PFSK-1 (cell line): ENCODE measurements around the gene GRIK3. TPM values are rescaled to one million over a fixed set of nuclear protein-coding genes. Genes with fewer than 3 reads are reported as not detected.

Experiments used
- FOXP2 ChIP-seq: optimal IDR thresholded peaks from 2 replicates; pipeline ENCODE3; 2011; ENCODE audit warnings: borderline replicate concordance, control low read depth, inconsistent platforms; ENCODE audit not compliant: insufficient read depth; ENCODE audit errors: extremely low read length, extremely low read depth
- POLR2AphosphoS5 ChIP-seq: IDR thresholded peaks from 2 replicates; pipeline ENCODE4 v1.6.1; 2012; ENCODE audit warnings: low read depth, mild to moderate bottlenecking, control low read depth, low read length, moderate library complexity
- REST ChIP-seq, 2 experiments: IDR thresholded peaks; 2 replicates each; pipeline versions ENCODE4 v1.6.1 to v1.8.0; 2011 to 2012; ENCODE audit warnings: low read depth in 2 of 2, low read length in 2 of 2, control low read depth in 1 of 2, inconsistent platforms in 1 of 2, mild to moderate bottlenecking in 1 of 2, moderate library complexity in 1 of 2; ENCODE audit not compliant: insufficient read depth in 1 of 2
- SIN3A ChIP-seq: IDR thresholded peaks from 2 replicates; pipeline ENCODE4 v1.6.1; 2012; ENCODE audit warnings: mild to moderate bottlenecking, low read length, moderate library complexity, borderline replicate concordance; ENCODE audit not compliant: insufficient read depth
- TAF1 ChIP-seq: IDR thresholded peaks from 2 replicates; pipeline ENCODE4 v1.6.1; 2012; ENCODE audit warnings: low read length, control low read depth, borderline replicate concordance; ENCODE audit not compliant: insufficient read depth
- polyA plus RNA-seq: library from polyadenylated mRNA; unstranded; fragments of >200 nt; gene quantifications from one replicate; pipeline ENCODE4 v1.2.1, GENCODE V29; 2012; ENCODE audit warnings: low read depth, missing spikeins; ENCODE audit not compliant: insufficient read length

The GRIK3 gene
- polyA plus RNA-seq, result not detected

- TF ChIP-seq FOXP2 (no peak), REST (IDR thresholded peaks at IDR 0.05; ENCODE audit: insufficient read depth in 1 of 2, low read depth in 2 of 2, low read length in 2 of 2) (no peak), SIN3A (no peak), TAF1 (no peak), POLR2AphosphoS5 (no peak)
These were observed at the start of gene GRIK3 for GRCh38 chr1:37034121-37035013. Gene GRIK3, minus strand, starts transcription at chr1:37034515. Its CDS starts 407 bp downstream, at chr1:37034108.

DNA sequence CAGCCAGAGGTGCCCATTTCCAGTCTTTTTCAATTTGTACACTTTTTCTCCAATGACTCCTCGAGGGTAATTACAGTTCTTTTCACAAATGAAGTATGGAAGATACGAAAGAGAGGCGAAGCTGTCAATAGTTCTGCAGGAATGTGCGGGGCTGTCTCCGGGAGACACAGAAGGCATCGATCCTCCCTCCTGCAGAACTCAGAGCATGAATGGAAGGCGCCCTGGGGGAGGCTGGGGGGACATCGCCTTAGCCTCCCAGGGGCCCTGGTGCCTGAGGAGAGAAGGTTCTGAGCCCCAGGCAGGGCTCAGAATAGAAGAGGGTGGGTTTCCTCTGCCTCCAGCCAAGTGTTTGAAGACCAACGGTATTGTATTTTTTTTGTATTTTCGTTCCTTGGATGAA is 49.7 kb upstream of the GRIK3 start:
- TF ChIP-seq TAF1, result no peak
- TF ChIP-seq FOXP2, result no peak
- TF ChIP-seq SIN3A, result no peak
- TF ChIP-seq REST (IDR thresholded peaks at IDR 0.05; ENCODE audit: insufficient read depth in 1 of 2, low read depth in 2 of 2, low read length in 2 of 2), result no peak
- no peak for TF ChIP-seq POLR2AphosphoS5

- no peak for TF ChIP-seq POLR2AphosphoS5
These were observed 49.3 kb upstream of the GRIK3 start for GRCh38 chr1:37083603-37084002.

DNA sequence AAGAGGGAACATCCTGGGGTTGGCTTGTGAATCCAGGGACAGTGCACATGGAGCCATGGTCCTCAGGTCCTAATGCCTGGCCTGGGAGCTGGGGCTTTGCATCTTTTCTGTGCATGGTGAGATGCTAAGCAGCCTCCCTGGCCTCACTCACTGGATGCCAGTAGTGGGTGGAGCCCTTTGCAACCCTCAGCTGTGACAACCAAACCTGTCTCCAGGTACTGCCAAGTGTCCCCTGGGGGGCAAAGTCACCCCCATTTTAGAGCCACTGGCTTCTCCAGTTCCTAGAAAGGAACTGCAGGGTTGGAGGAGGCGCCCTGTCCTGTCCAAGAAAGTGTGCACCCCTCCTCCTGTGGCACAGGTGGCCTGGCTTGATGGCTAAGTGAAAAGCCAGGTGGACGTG is 44.6 kb upstream of the GRIK3 start:
- no peak for TF ChIP-seq POLR2AphosphoS5

DNA sequence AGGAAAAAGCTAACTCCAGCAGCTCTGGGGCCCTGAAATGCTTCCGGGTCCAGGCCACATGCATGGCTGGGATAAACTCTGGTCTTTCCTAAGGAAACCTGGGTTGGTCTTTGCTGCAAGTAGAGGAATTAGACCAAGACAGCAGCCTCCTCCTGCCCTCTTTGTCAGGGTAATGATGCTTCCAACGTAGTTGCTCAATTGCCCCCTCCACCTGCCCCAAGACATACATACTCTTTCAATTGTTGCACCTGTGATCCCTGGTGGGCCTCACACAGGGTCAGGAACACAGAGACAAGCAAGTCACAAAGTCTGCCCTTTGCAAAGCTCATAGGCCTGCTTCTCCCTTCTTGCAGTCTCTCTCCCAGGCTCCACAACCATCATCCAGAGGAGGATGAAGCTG is 41.9 kb upstream of the GRIK3 start:
- TF ChIP-seq REST (IDR thresholded peaks at IDR 0.05; ENCODE audit: insufficient read depth in 1 of 2, low read depth in 2 of 2, low read length in 2 of 2) (no peak), POLR2AphosphoS5 (no peak), SIN3A (no peak), TAF1 (no peak), FOXP2 (no peak)

- TF ChIP-seq TAF1 (no peak), SIN3A (no peak), POLR2AphosphoS5 (no peak), FOXP2 (no peak), REST (IDR thresholded peaks at IDR 0.05; ENCODE audit: insufficient read depth in 1 of 2, low read depth in 2 of 2, low read length in 2 of 2) (no peak)
These were observed 39.6 kb upstream of the GRIK3 start for GRCh38 chr1:37073854-37074379.
